Sigmoid colon (tissue), 7 donors: Measurements from ENCODE around the gene FHIP1A. TPM values are rescaled to one million over a fixed set of nuclear protein-coding genes. Genes with fewer than 3 reads are reported as not detected.

Experiments used
- DNase-seq: peaks from one replicate; pipeline ENCODE4 v3.0.0-alpha.2; 2019
- H3K27ac ChIP-seq, 4 donors: fragments of 200-600 bp; sonication (generic); one replicate each; pipeline ENCODE4 v1.5.1; 2016 to 2019; ENCODE audit warnings: mild to moderate bottlenecking in 1 of 4
- H3K27me3 ChIP-seq, 3 donors: fragments of 200-600 bp; sonication (generic); one replicate each; pipeline ENCODE4 v1.5.1; 2019; ENCODE audit warnings: mild to moderate bottlenecking in 1 of 3
- H3K36me3 ChIP-seq, 4 donors: fragments of 200-600 bp; sonication (generic); one replicate each; pipeline ENCODE4 v1.5.1; 2016 to 2019
- H3K4me1 ChIP-seq, 4 donors: fragments of 200-600 bp; sonication (generic); one replicate each; pipeline ENCODE4 v1.5.1; 2017 to 2019
- H3K4me3 ChIP-seq, 4 donors: fragments of 200-600 bp; sonication (generic); one replicate each; pipeline ENCODE4 v1.5.1; 2017 to 2019; ENCODE audit warnings: mild to moderate bottlenecking in 2 of 4, moderate library complexity in 1 of 4
- H3K9me3 ChIP-seq, 4 donors: fragments of 200-600 bp in 3 of 4; sonication (generic) in 3 of 4; one replicate each; pipeline versions ENCODE4 v1.5.1 to v1.6.1; 2013 to 2019
- EP300 ChIP-seq, 4 donors: sonication (generic); formaldehyde crosslinking; IDR thresholded peaks; one replicate each; pipeline ENCODE4 v1.6.1; 2017; ENCODE audit warnings: antibody characterized with exemption in 4 of 4
- POLR2A ChIP-seq, 2 donors: fragments of 450-650 bp; IDR thresholded peaks; one replicate each; pipeline ENCODE4 v1.6.1; 2016; ENCODE audit warnings: antibody characterized with exemption in 2 of 2, mild to moderate bottlenecking in 2 of 2, moderate library complexity in 2 of 2
- POLR2AphosphoS5 ChIP-seq, 4 donors: sonication (generic); formaldehyde crosslinking; IDR thresholded peaks; one replicate each; pipeline ENCODE4 v1.6.1; 2017; ENCODE audit warnings: antibody characterized with exemption in 4 of 4
- WGBS, 2 donors: extraction: QIAGEN DNeasy Blood & Tissue Kit; methylation state at CpG; one replicate each; pipeline ENCODE4 v1.1.7; 2013; 5-methylcytosine and 5-hydroxymethylcytosine counted together
- intact Hi-C: fragments of 100-400 bp; cut with DNase I; formaldehyde crosslinking; loops from one replicate; pipeline ENCODE4 v1.15.1; 2023
- polyA plus RNA-seq, 3 donors: library from polyadenylated mRNA; stranded (reverse); fragments of 200-250 nt; gene quantifications; one replicate each; pipeline ENCODE4 v1.2.3, GENCODE V29; 2013
- total RNA-seq, 4 donors: library from RNA; depleted of rRNA; stranded (reverse); fragments of >200 nt; gene quantifications; one replicate each; pipeline ENCODE4 v1.1.0, GENCODE V29; 2016
- TF ChIP-seq, protein P1 (sequence below), 4 experiments: fragments of 450-650 bp in 3 of 4; fragments of 200-600 bp in 1 of 4; IDR thresholded peaks; one replicate each; pipeline ENCODE4 v1.5.1; 2016 to 2019; ENCODE audit warnings: antibody characterized with exemption in 4 of 4, mild to moderate bottlenecking in 3 of 4, moderate library complexity in 2 of 4
- donor health status: healthy with polysubstance abuse.
- donor health status: Bipolar disorder and iron deficiency.
- donor health status: healthy.

The FHIP1A gene
- total RNA-seq = 1 to 10 TPM; 1.4 to 2.2 (median 2.0) TPM
- polyA plus RNA-seq = 1 to 10 TPM; 1.8 to 6.0 (median 3.0) TPM

- no peaks in the 10 kb centered on the region for H3K9me3 ChIP-seq
- WGBS, 2 donors = 2 to 4% methylated on average over 79 to 84 of the region's 84 CpGs
- DNase-seq = peak; percentile 82
- intact Hi-C loops = no loop called here
- H3K27ac ChIP-seq = peak within 1 kb of the TSS; percentile 4 to 58 (median 48)
- no peaks in the 10 kb centered on the region for H3K27me3 ChIP-seq
- peak in 2 of 4 donors; percentile 17 to 33 for TF ChIP-seq POLR2AphosphoS5 (IDR thresholded peaks at IDR 0.05)
- no peak for TF ChIP-seq EP300 (IDR thresholded peaks at IDR 0.05)
- TF ChIP-seq, protein P1, sequence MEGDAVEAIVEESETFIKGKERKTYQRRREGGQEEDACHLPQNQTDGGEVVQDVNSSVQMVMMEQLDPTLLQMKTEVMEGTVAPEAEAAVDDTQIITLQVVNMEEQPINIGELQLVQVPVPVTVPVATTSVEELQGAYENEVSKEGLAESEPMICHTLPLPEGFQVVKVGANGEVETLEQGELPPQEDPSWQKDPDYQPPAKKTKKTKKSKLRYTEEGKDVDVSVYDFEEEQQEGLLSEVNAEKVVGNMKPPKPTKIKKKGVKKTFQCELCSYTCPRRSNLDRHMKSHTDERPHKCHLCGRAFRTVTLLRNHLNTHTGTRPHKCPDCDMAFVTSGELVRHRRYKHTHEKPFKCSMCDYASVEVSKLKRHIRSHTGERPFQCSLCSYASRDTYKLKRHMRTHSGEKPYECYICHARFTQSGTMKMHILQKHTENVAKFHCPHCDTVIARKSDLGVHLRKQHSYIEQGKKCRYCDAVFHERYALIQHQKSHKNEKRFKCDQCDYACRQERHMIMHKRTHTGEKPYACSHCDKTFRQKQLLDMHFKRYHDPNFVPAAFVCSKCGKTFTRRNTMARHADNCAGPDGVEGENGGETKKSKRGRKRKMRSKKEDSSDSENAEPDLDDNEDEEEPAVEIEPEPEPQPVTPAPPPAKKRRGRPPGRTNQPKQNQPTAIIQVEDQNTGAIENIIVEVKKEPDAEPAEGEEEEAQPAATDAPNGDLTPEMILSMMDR (IDR thresholded peaks at IDR 0.05) = no peak
- TF ChIP-seq POLR2A (IDR thresholded peaks at IDR 0.05) = peak in 1 of 2 donors; percentile 45
- peaks cover 0 to 18% (median 13%) of the 10 kb centered on the region in 4 donors for H3K4me1 ChIP-seq
- H3K36me3 ChIP-seq = no peaks in the 10 kb centered on the region
- peak within 1 kb of the TSS; percentile 34 to 58 (median 52) for H3K4me3 ChIP-seq
Measured at GRCh38 chr4:151408630-151409469, at the start of gene FHIP1A. Gene FHIP1A, plus strand, starts transcription at chr4:151409176. Its CDS starts 157,084 bp downstream, at chr4:151566260.

- H3K27ac ChIP-seq = no peak overlapping the region
- no peak overlapping the region for H3K4me3 ChIP-seq
- no peaks in the 10 kb centered on the region for H3K36me3 ChIP-seq
- no peaks in the 10 kb centered on the region for H3K27me3 ChIP-seq
- WGBS, 2 donors = 26 to 76% methylated on average over 4 of the region's 4 CpGs
- no peak for DNase-seq
- no peaks in the 10 kb centered on the region for H3K4me1 ChIP-seq
- H3K9me3 ChIP-seq = no peaks in the 10 kb centered on the region
- TF ChIP-seq EP300 (IDR thresholded peaks at IDR 0.05) = no peak
- TF ChIP-seq, protein P1 (IDR thresholded peaks at IDR 0.05) = no peak
- no peak for TF ChIP-seq POLR2AphosphoS5 (IDR thresholded peaks at IDR 0.05)
- TF ChIP-seq POLR2A (IDR thresholded peaks at IDR 0.05) = no peak
- intact Hi-C loops = no loop called here
Measured at GRCh38 chr4:151359576-151359975, 49.4 kb upstream of the FHIP1A start.

- Histone ChIP-seq H3K9me3 (no peaks in the 10 kb centered on the region), H3K36me3 (no peaks in the 10 kb centered on the region), H3K27me3 (no peaks in the 10 kb centered on the region), H3K4me1 (no peaks in the 10 kb centered on the region), H3K27ac (no peak overlapping the region), H3K4me3 (no peak overlapping the region)
- 93 to 98% methylated on average over 2 of the region's 2 CpGs for WGBS, 2 donors
- DNase-seq = no peak
- intact Hi-C loops = loop anchor here (5.0 kb wide), 1 partner anchor 124 kb away; no protein-coding TSS in a partner anchor
- TF ChIP-seq EP300 (IDR thresholded peaks at IDR 0.05) (no peak), POLR2A (IDR thresholded peaks at IDR 0.05) (no peak), POLR2AphosphoS5 (IDR thresholded peaks at IDR 0.05) (no peak)
- TF ChIP-seq, protein P1 (IDR thresholded peaks at IDR 0.05) = no peak
Measured at GRCh38 chr4:151361126-151361525, 47.9 kb upstream of the FHIP1A start.

DNA sequence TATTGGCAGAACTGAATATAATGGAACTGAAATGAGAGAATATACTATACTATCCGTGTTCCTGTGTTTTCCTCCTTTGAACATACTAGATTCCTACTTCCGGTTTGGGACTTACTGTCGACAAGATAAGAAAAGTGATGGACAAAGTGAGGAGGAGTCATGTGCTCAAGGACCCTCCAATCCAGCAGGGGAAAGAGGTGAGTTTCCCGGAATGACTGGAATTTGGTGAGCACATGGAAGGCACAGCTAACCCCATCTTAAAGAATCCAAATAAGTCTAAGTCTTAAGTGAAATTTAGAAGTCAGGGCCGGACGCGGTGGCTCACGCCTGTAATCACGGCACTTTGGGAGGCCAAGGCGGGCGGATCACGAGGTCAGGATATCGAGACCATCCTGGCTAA lies 47.0 kb upstream of the FHIP1A start:
- DNase-seq = no peak
- intact Hi-C loops = loop anchor here (1.0 to 5.0 kb wide), 3 partner anchors 85 to 245 kb away; partner anchors contain the start of gene PRSS48
- no peak overlapping the region for H3K4me3 ChIP-seq
- no peaks in the 10 kb centered on the region for H3K9me3 ChIP-seq
- no peak overlapping the region for H3K27ac ChIP-seq
- H3K27me3 ChIP-seq = no peaks in the 10 kb centered on the region
- no peaks in the 10 kb centered on the region for H3K4me1 ChIP-seq
- TF ChIP-seq POLR2A (IDR thresholded peaks at IDR 0.05) (no peak), POLR2AphosphoS5 (IDR thresholded peaks at IDR 0.05) (no peak), EP300 (IDR thresholded peaks at IDR 0.05) (no peak)
- TF ChIP-seq, protein P1 (IDR thresholded peaks at IDR 0.05) = no peak
- WGBS, 2 donors = 93 to 96% methylated on average over 13 of the region's 13 CpGs
- H3K36me3 ChIP-seq = no peaks in the 10 kb centered on the region
